Right lobe of liver (tissue), 4 donors: ENCODE results near the gene CLASRP.
"Not testable (repeated sequence)": the region's sequence is repeated elsewhere in the genome, so short reads cannot be mapped to it uniquely, and the experiment has no call there.

ENCODE experiments used
- CTCF ChIP-seq, 4 donors: fragments of 200-600 bp in 3 of 4; fragments of 450-650 bp in 1 of 4; IDR thresholded peaks; one replicate each; pipeline versions ENCODE4 v1.5.1 to v1.8.0; 2016 to 2022; ENCODE audit warnings: antibody characterized with exemption in 4 of 4, mild to moderate bottlenecking in 2 of 4
- POLR2A ChIP-seq: fragments of 450-650 bp; IDR thresholded peaks from one replicate; pipeline ENCODE4 v1.6.1; 2017; ENCODE audit warnings: antibody characterized with exemption, mild to moderate bottlenecking
- donor health status: DM: no; HTN: no; CAD: no.
- donor health status: DM: no; HTN: no; CAD: no.
- donor health status: DM: no; HTN: yes; CAD: no.

GRCh38 chr19:44999131-44999925 is 39.5 kb upstream of the CLASRP start:
- not testable (repeated sequence) for TF ChIP-seq CTCF (IDR thresholded peaks at IDR 0.05); POLR2A
